Panc1 (cell line): Measurements from ENCODE around the gene SVIL. TPM values are rescaled to one million over a fixed set of nuclear protein-coding genes. Genes with fewer than 3 reads are reported as not detected.

Experiments used
- ATAC-seq: fragments of 200-7000 bp; cut with Tn5 transposase; 2 replicates; pipeline ENCODE4 v1.9.1; 2020; ENCODE audit warnings: mild to moderate bottlenecking, moderate library complexity
- BruUV-seq: library from RNA; stranded (reverse); fragments of 400-500 nt; replicated peaks from 2 replicates; lab custom pipeline; 2021; lab: Mats Ljungman, UMichigan
- CTCF ChIA-PET: fragments of 300-600 bp; sonication (Branson Sonifier 250); formaldehyde crosslinking; loops from one replicate; lab custom pipeline; 2022; ENCODE audit warnings: antibody characterized with exemption; lab: Charles Lee
- POLR2A ChIA-PET: fragments of 300-600 bp; sonication (Branson Sonifier 250); formaldehyde crosslinking; loops from one replicate; lab custom pipeline; 2022; ENCODE audit warnings: antibody characterized with exemption; lab: Charles Lee
- DNase-seq: peaks from one replicate; pipeline ENCODE4 v3.0.0-alpha.2; 2010; ENCODE audit warnings: low read depth, low spot score
- H3K27ac ChIP-seq: 2 replicates; pipeline ENCODE4 v1.5.1; 2011; ENCODE audit warnings: mild to moderate bottlenecking, low read length, inconsistent platforms
- H3K27me3 ChIP-seq: fragments of 200-500 bp; sonication (Bioruptor generic); 2 replicates; pipeline ENCODE4 v1.6.0; 2014; ENCODE audit warnings: low read length, inconsistent platforms; ENCODE audit not compliant: control insufficient read depth, insufficient read depth
- H3K36me3 ChIP-seq: fragments of 200-500 bp; sonication (Bioruptor generic); 2 replicates; pipeline ENCODE4 v1.5.1; 2014; ENCODE audit warnings: inconsistent platforms, mild to moderate bottlenecking, low read length, moderate library complexity; ENCODE audit not compliant: control insufficient read depth, insufficient read depth
- H3K4me1 ChIP-seq: 2 replicates; pipeline ENCODE4 v1.5.1; 2011; ENCODE audit warnings: inconsistent platforms, mild to moderate bottlenecking, low read length, moderate library complexity; ENCODE audit not compliant: control insufficient read depth, insufficient read depth
- H3K4me3 ChIP-seq, 2 experiments: 2 replicates each; pipeline ENCODE4 v1.5.1; 2011 to 2012; ENCODE audit warnings: low read depth in 2 of 2, low read length in 2 of 2, mild to moderate bottlenecking in 2 of 2, inconsistent platforms in 1 of 2, moderate library complexity in 1 of 2
- H3K9me3 ChIP-seq: fragments of 200-500 bp; sonication (Bioruptor generic); 2 replicates; pipeline ENCODE4 v1.5.1; 2014; ENCODE audit warnings: low read depth, mild to moderate bottlenecking, inconsistent platforms, low read length, moderate library complexity; ENCODE audit not compliant: control insufficient read depth, insufficient read depth
- POLR2AphosphoS5 ChIP-seq: IDR thresholded peaks from 2 replicates; pipeline ENCODE4 v1.6.1; 2012; ENCODE audit warnings: mild to moderate bottlenecking, low read depth, low read length, moderate library complexity
- SIN3A ChIP-seq: IDR thresholded peaks from 2 replicates; pipeline ENCODE4 v1.6.1; 2012; ENCODE audit warnings: low read depth, mild to moderate bottlenecking, low read length, moderate library complexity, borderline replicate concordance; ENCODE audit not compliant: insufficient read depth
- TCF7L2 ChIP-seq: IDR thresholded peaks from 2 replicates; pipeline ENCODE4 v1.6.1; 2011; ENCODE audit warnings: mild to moderate bottlenecking, low read depth, low read length, inconsistent platforms
- in situ Hi-C: cut with HindIII; loops from 2 replicates; pipeline ENCODE4 v1.10.0; 2016; ENCODE audit warnings: low sequenced_read_pairs, low pct_unique_long_range_greater_than_20kb
- intact Hi-C: fragments of 100-400 bp; cut with micrococcal nuclease; formaldehyde crosslinking; loops from one replicate; pipeline ENCODE4 v1.10.0; 2022; ENCODE audit not compliant: unreplicated experiment
- total RNA-seq: library from RNA; stranded (reverse); gene quantifications from one replicate; pipeline ENCODE4 v1.2.1, GENCODE V29; 2021; ENCODE audit not compliant: unreplicated experiment
- TF ChIP-seq, protein P1 (sequence below), 2 experiments: IDR thresholded peaks; 2 replicates each; pipeline ENCODE4 v1.6.1; 2011 to 2012; ENCODE audit warnings: low read depth in 2 of 2, control low read depth in 1 of 2, low read length in 1 of 2, mild to moderate bottlenecking in 1 of 2, moderate library complexity in 1 of 2; ENCODE audit not compliant: insufficient read depth in 1 of 2
- TF ChIP-seq, protein P2 (sequence below): fragments of 450-650 bp; IDR thresholded peaks from 2 replicates; pipeline ENCODE4 v1.5.1; 2017; ENCODE audit warnings: mild to moderate bottlenecking

SVIL gene
- total RNA-seq, 1 experiment from 2014 or later = 72.8 TPM

DNA sequence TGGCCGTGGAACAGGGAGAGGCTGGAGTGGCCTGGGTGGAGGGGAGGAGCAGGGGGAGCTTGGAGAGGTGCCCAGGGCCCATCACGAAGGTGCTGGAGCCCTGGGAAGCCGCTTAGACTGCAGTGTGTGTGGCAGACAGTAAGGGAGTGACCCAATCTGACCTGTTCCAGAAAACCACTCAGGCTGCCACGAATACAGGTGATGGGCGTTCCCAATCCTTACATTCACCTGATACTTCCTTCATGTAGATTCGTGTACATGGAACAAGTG is 161.7 kb downstream of the SVIL start:
- Histone ChIP-seq H3K36me3 (no peaks in the 10 kb centered on the region; the same call in 1 of the 2 replicates), H3K4me1 (peaks cover 3% of the 10 kb centered on the region; the same call in 1 of the 2 replicates), H3K9me3 (no peaks in the 10 kb centered on the region), H3K27ac (no peak overlapping the region), H3K4me3 (no peak overlapping the region), H3K27me3 (no peaks in the 10 kb centered on the region)
- in situ Hi-C loops = no loop called here
- ATAC-seq = no peak
- no peak for DNase-seq
- intact Hi-C loops = no loop called here
- TF ChIP-seq, protein P1, sequence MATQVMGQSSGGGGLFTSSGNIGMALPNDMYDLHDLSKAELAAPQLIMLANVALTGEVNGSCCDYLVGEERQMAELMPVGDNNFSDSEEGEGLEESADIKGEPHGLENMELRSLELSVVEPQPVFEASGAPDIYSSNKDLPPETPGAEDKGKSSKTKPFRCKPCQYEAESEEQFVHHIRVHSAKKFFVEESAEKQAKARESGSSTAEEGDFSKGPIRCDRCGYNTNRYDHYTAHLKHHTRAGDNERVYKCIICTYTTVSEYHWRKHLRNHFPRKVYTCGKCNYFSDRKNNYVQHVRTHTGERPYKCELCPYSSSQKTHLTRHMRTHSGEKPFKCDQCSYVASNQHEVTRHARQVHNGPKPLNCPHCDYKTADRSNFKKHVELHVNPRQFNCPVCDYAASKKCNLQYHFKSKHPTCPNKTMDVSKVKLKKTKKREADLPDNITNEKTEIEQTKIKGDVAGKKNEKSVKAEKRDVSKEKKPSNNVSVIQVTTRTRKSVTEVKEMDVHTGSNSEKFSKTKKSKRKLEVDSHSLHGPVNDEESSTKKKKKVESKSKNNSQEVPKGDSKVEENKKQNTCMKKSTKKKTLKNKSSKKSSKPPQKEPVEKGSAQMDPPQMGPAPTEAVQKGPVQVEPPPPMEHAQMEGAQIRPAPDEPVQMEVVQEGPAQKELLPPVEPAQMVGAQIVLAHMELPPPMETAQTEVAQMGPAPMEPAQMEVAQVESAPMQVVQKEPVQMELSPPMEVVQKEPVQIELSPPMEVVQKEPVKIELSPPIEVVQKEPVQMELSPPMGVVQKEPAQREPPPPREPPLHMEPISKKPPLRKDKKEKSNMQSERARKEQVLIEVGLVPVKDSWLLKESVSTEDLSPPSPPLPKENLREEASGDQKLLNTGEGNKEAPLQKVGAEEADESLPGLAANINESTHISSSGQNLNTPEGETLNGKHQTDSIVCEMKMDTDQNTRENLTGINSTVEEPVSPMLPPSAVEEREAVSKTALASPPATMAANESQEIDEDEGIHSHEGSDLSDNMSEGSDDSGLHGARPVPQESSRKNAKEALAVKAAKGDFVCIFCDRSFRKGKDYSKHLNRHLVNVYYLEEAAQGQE (IDR thresholded peaks at IDR 0.05; ENCODE audit: insufficient read depth in 1 of 2, low read depth in 2 of 2, low read length in 1 of 2) = no peak
- no peak for TF ChIP-seq SIN3A
- TF ChIP-seq, protein P2, sequence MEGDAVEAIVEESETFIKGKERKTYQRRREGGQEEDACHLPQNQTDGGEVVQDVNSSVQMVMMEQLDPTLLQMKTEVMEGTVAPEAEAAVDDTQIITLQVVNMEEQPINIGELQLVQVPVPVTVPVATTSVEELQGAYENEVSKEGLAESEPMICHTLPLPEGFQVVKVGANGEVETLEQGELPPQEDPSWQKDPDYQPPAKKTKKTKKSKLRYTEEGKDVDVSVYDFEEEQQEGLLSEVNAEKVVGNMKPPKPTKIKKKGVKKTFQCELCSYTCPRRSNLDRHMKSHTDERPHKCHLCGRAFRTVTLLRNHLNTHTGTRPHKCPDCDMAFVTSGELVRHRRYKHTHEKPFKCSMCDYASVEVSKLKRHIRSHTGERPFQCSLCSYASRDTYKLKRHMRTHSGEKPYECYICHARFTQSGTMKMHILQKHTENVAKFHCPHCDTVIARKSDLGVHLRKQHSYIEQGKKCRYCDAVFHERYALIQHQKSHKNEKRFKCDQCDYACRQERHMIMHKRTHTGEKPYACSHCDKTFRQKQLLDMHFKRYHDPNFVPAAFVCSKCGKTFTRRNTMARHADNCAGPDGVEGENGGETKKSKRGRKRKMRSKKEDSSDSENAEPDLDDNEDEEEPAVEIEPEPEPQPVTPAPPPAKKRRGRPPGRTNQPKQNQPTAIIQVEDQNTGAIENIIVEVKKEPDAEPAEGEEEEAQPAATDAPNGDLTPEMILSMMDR = no peak
- TF ChIP-seq TCF7L2 = no peak
- no peak for TF ChIP-seq POLR2AphosphoS5
- no TSS peak for BruUV-seq
- POLR2A ChIA-PET = no interaction called here
- CTCF ChIA-PET = no interaction called here

DNA sequence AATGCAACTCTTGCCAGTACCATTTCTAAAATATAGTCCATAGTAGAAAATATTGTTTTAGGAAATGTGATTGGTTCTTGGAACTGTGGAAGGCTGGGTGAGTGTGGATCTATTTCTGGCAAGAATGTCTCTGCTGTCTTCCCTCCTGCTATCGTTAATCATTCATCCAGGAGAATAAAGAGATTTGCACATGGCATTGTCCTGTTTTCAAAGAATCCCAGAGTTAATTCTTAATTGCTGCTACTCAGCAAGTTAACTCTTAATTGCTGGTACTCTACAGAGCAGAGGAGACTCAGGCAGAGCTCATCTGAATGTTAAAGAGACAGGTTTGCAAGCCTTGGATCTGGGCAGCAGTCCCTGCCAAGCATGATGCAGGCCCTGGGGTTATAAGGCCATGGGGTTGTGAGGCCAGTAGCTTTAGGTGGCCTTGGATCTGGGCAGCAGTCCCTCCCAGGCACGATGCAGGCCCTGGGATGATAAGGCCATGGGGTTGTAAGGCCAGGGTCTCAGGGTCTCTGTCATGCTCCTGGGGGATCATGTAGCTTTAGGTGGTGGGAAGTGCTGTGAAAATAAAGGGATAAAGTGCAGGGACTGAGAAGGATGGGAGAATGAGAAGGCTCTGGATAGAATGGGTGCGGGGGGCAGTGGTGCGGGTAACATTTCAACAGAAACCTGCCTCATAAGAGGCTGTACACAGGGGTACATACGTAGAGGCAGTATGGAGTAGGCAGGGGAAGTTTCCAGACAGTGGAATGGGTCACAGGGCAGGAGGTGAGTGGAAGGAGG is 162.3 kb downstream of the SVIL start:
- in situ Hi-C loops = no loop called here

More for the DNA sequence above, 162.3 kb downstream of the SVIL start:
- ChIA-PET CTCF (no interaction called here), POLR2A (no interaction called here)
- ATAC-seq = no peak
- peaks cover 3% of the 10 kb centered on the region; the same call in 1 of the 2 replicates for H3K4me1 ChIP-seq
- no peak for DNase-seq
- intact Hi-C loops = no loop called here
- H3K27ac ChIP-seq = no peak overlapping the region
- TF ChIP-seq SIN3A = no peak
- TF ChIP-seq, protein P2 = no peak
- H3K9me3 ChIP-seq = no peaks in the 10 kb centered on the region
- BruUV-seq = no TSS peak
- no peak overlapping the region for H3K4me3 ChIP-seq
- H3K27me3 ChIP-seq = no peaks in the 10 kb centered on the region
- H3K36me3 ChIP-seq = no peaks in the 10 kb centered on the region; the same call in 1 of the 2 replicates
